ENCODE results near the gene HHAT.

The HHAT gene

GRCh38 chr1:210688512-210689234 lies 360.0 kb downstream of the HHAT start:
- TF ChIP-seq CTCF (IDR thresholded peaks at IDR 0.05) = no peak
- no peak for TF ChIP-seq ZFX (IDR thresholded peaks at IDR 0.05; ENCODE audit: borderline replicate concordance)
- H3K27ac ChIP-seq = no peak overlapping the region

GRCh38 chr1:210689826-210690225 lies 361.1 kb downstream of the HHAT start:
- no peak overlapping the region for H3K27ac ChIP-seq
- TF ChIP-seq ZFX (IDR thresholded peaks at IDR 0.05; ENCODE audit: borderline replicate concordance) = no peak
- no peak for TF ChIP-seq CTCF (IDR thresholded peaks at IDR 0.05)

GRCh38 chr1:210690236-210690635 lies 361.5 kb downstream of the HHAT start:
- no peak for TF ChIP-seq CTCF (IDR thresholded peaks at IDR 0.05)
- no peak for TF ChIP-seq ZFX (IDR thresholded peaks at IDR 0.05; ENCODE audit: borderline replicate concordance)

GRCh38 chr1:210691039-210691610 lies 362.4 kb downstream of the HHAT start:
- TF ChIP-seq ZFX (IDR thresholded peaks at IDR 0.05; ENCODE audit: borderline replicate concordance) = no peak
- TF ChIP-seq CTCF (IDR thresholded peaks at IDR 0.05) = no peak
- H3K27ac ChIP-seq = no peak overlapping the region

More at GRCh38 chr1:210690236-210690635, 361.5 kb downstream of the HHAT start:
- no peak overlapping the region for H3K27ac ChIP-seq

GRCh38 chr1:210692796-210693195 lies 364.1 kb downstream of the HHAT start:
- no peak for TF ChIP-seq CTCF (IDR thresholded peaks at IDR 0.05)
- TF ChIP-seq ZFX (IDR thresholded peaks at IDR 0.05; ENCODE audit: borderline replicate concordance) = no peak
- no peak overlapping the region for H3K27ac ChIP-seq

GRCh38 chr1:210695026-210695425 lies 366.3 kb downstream of the HHAT start:
- TF ChIP-seq CTCF (IDR thresholded peaks at IDR 0.05) = no peak
- TF ChIP-seq ZFX (IDR thresholded peaks at IDR 0.05; ENCODE audit: borderline replicate concordance) = no peak
- no peak overlapping the region for H3K27ac ChIP-seq

- TF ChIP-seq ZFX (IDR thresholded peaks at IDR 0.05; ENCODE audit: borderline replicate concordance) (no peak), CTCF (IDR thresholded peaks at IDR 0.05) (no peak)
- no peak overlapping the region for H3K27ac ChIP-seq
These were observed 368.0 kb downstream of the HHAT start for GRCh38 chr1:210696709-210697108.

All from 22Rv1 (cell line).